ENCODE data around the gene CNBD2. TPM values are rescaled to one million over a fixed set of nuclear protein-coding genes. Genes with fewer than 3 reads are reported as not detected.

CNBD2 gene
- total RNA-seq, 1 experiment from 2014 or later, result 3.8 TPM

DNA sequence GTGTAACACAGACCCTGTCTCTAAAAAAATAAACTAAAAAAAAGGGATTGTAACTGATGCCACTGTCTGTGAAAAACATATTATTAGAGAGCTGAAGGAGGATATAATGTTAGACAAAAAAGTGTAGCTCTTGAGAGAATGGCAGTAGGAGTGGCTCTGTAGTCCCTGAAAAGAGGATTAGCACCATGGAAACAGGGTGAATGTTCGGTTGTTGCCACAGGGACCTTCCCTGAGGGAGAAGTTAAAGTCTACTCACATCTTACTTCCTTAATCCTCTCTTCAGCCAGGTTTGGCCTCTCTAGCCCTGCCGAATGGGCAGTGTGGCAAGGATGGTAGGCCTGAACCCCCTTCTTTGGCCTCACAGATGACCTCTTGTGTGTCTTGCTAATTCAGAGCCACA lies 26.1 kb upstream of the CNBD2 start:
- Mint-ChIP-seq H3K36me3 (peaks cover 39% of the 10 kb centered on the region), H3K9me3 (no peaks in the 10 kb centered on the region), H3K27me3 (ENCODE audit: low read depth) (no peaks in the 10 kb centered on the region), H3K4me1 (peaks cover 13% of the 10 kb centered on the region), H3K4me3 (no peak overlapping the region), H3K27ac (no peak overlapping the region)
- ATAC-seq (no peak), DNase-seq (ENCODE audit: low spot score) (no peak)
- ChIA-PET CTCF (interaction anchor here (1.4 to 3.9 kb wide), 2 partner anchors 12 to 49 kb away, joined by 5 to 23 read pairs; partner anchors contain the start of gene SCAND1), POLR2A (no interaction called here)
- TF ChIP-seq, protein P1, sequence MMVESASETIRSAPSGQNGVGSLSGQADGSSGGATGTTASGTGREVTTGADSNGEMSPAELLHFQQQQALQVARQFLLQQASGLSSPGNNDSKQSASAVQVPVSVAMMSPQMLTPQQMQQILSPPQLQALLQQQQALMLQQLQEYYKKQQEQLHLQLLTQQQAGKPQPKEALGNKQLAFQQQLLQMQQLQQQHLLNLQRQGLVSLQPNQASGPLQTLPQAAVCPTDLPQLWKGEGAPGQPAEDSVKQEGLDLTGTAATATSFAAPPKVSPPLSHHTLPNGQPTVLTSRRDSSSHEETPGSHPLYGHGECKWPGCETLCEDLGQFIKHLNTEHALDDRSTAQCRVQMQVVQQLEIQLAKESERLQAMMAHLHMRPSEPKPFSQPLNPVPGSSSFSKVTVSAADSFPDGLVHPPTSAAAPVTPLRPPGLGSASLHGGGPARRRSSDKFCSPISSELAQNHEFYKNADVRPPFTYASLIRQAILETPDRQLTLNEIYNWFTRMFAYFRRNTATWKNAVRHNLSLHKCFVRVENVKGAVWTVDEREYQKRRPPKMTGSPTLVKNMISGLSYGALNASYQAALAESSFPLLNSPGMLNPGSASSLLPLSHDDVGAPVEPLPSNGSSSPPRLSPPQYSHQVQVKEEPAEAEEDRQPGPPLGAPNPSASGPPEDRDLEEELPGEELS (CRISPR knock-in tag; IDR thresholded peaks at IDR 0.05), result no peak
- TF ChIP-seq SMAD3 (CRISPR knock-in tag; IDR thresholded peaks at IDR 0.05; ENCODE audit: borderline replicate concordance), result no peak

DNA sequence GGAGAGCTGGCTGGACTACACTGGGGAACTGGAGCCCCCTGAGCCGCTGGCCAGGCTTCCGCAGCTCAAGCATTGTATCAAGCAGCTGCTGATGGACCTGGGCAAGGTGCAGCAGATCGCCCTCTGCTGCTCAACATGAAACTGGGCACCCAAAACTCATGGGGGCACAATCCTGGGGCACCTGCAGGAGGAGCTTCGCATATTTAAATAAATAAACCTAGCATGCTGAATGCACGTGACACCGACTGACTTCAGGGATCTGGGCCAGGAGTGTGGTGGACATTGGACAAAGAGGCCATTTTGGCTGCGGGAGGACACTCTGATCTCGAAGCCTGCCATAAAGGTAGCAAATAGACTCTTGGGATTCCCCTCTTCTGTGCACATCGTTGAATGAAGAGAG lies 20.9 kb upstream of the CNBD2 start:
- Mint-ChIP-seq H3K36me3 (peaks cover 24% of the 10 kb centered on the region), H3K27me3 (ENCODE audit: low read depth) (no peaks in the 10 kb centered on the region), H3K4me3 (no peak overlapping the region), H3K27ac (peak overlapping the region; percentile 89), H3K9me3 (no peaks in the 10 kb centered on the region), H3K4me1 (peaks cover 5% of the 10 kb centered on the region)
- DNase-seq (ENCODE audit: low spot score) (peak; percentile 67), ATAC-seq (peak; percentile 96)
- POLR2A ChIA-PET, result interaction anchor here (1.0 kb wide), 1 partner anchor 205 kb away, joined by 3 read pairs; the partner anchor contains the start of gene RBM39
- CTCF ChIA-PET, result interaction anchor here (0.5 to 2.6 kb wide), 42 partner anchors 9 to 468 kb away, joined by 3 to 28 read pairs (median 5); partner anchors contain the start of genes CNBD2, ERGIC3, RBM39 and SPAG4
- TF ChIP-seq, protein P2, sequence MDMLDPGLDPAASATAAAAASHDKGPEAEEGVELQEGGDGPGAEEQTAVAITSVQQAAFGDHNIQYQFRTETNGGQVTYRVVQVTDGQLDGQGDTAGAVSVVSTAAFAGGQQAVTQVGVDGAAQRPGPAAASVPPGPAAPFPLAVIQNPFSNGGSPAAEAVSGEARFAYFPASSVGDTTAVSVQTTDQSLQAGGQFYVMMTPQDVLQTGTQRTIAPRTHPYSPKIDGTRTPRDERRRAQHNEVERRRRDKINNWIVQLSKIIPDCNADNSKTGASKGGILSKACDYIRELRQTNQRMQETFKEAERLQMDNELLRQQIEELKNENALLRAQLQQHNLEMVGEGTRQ (CRISPR knock-in tag; IDR thresholded peaks at IDR 0.05), result 0 out of 2 replicates have a peak, but pooled peaks have one; percentile 23
- TF ChIP-seq, protein P3, sequence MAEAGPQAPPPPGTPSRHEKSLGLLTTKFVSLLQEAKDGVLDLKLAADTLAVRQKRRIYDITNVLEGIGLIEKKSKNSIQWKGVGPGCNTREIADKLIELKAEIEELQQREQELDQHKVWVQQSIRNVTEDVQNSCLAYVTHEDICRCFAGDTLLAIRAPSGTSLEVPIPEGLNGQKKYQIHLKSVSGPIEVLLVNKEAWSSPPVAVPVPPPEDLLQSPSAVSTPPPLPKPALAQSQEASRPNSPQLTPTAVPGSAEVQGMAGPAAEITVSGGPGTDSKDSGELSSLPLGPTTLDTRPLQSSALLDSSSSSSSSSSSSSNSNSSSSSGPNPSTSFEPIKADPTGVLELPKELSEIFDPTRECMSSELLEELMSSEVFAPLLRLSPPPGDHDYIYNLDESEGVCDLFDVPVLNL (CRISPR knock-in tag; IDR thresholded peaks at IDR 0.05; ENCODE audit: borderline replicate concordance, low read depth), result no peak
- no peak for TF ChIP-seq FOXJ3 (CRISPR knock-in tag; IDR thresholded peaks at IDR 0.05; ENCODE audit: borderline replicate concordance)
- TF ChIP-seq ETV6 (CRISPR knock-in tag; IDR thresholded peaks at IDR 0.05), result no peak
- no peak for TF ChIP-seq GABPB1 (CRISPR knock-in tag; IDR thresholded peaks at IDR 0.05)
- TF ChIP-seq, protein P4, sequence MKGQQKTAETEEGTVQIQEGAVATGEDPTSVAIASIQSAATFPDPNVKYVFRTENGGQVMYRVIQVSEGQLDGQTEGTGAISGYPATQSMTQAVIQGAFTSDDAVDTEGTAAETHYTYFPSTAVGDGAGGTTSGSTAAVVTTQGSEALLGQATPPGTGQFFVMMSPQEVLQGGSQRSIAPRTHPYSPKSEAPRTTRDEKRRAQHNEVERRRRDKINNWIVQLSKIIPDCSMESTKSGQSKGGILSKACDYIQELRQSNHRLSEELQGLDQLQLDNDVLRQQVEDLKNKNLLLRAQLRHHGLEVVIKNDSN (CRISPR knock-in tag; IDR thresholded peaks at IDR 0.05), result peak; percentile 18; the same call in 1 of the 2 replicates
- TF ChIP-seq, protein P5, sequence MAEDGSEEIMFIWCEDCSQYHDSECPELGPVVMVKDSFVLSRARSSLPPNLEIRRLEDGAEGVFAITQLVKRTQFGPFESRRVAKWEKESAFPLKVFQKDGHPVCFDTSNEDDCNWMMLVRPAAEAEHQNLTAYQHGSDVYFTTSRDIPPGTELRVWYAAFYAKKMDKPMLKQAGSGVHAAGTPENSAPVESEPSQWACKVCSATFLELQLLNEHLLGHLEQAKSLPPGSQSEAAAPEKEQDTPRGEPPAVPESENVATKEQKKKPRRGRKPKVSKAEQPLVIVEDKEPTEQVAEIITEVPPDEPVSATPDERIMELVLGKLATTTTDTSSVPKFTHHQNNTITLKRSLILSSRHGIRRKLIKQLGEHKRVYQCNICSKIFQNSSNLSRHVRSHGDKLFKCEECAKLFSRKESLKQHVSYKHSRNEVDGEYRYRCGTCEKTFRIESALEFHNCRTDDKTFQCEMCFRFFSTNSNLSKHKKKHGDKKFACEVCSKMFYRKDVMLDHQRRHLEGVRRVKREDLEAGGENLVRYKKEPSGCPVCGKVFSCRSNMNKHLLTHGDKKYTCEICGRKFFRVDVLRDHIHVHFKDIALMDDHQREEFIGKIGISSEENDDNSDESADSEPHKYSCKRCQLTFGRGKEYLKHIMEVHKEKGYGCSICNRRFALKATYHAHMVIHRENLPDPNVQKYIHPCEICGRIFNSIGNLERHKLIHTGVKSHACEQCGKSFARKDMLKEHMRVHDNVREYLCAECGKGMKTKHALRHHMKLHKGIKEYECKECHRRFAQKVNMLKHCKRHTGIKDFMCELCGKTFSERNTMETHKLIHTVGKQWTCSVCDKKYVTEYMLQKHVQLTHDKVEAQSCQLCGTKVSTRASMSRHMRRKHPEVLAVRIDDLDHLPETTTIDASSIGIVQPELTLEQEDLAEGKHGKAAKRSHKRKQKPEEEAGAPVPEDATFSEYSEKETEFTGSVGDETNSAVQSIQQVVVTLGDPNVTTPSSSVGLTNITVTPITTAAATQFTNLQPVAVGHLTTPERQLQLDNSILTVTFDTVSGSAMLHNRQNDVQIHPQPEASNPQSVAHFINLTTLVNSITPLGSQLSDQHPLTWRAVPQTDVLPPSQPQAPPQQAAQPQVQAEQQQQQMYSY (CRISPR knock-in tag; IDR thresholded peaks at IDR 0.05), result no peak
- TF ChIP-seq, protein P6, sequence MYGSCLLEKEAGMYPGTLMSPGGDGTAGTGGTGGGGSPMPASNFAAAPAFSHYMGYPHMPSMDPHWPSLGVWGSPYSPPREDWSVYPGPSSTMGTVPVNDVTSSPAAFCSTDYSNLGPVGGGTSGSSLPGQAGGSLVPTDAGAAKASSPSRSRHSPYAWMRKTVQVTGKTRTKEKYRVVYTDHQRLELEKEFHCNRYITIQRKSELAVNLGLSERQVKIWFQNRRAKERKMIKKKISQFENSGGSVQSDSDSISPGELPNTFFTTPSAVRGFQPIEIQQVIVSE (CRISPR knock-in tag; IDR thresholded peaks at IDR 0.05; ENCODE audit: borderline replicate concordance), result no peak
- TF ChIP-seq, protein P7, sequence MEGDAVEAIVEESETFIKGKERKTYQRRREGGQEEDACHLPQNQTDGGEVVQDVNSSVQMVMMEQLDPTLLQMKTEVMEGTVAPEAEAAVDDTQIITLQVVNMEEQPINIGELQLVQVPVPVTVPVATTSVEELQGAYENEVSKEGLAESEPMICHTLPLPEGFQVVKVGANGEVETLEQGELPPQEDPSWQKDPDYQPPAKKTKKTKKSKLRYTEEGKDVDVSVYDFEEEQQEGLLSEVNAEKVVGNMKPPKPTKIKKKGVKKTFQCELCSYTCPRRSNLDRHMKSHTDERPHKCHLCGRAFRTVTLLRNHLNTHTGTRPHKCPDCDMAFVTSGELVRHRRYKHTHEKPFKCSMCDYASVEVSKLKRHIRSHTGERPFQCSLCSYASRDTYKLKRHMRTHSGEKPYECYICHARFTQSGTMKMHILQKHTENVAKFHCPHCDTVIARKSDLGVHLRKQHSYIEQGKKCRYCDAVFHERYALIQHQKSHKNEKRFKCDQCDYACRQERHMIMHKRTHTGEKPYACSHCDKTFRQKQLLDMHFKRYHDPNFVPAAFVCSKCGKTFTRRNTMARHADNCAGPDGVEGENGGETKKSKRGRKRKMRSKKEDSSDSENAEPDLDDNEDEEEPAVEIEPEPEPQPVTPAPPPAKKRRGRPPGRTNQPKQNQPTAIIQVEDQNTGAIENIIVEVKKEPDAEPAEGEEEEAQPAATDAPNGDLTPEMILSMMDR (IDR thresholded peaks at IDR 0.05), result 0 out of 2 replicates have a peak, but pooled peaks have one; percentile 32
- TF ChIP-seq TEAD1 (CRISPR knock-in tag; IDR thresholded peaks at IDR 0.05), result no peak
- TF ChIP-seq, protein P8, sequence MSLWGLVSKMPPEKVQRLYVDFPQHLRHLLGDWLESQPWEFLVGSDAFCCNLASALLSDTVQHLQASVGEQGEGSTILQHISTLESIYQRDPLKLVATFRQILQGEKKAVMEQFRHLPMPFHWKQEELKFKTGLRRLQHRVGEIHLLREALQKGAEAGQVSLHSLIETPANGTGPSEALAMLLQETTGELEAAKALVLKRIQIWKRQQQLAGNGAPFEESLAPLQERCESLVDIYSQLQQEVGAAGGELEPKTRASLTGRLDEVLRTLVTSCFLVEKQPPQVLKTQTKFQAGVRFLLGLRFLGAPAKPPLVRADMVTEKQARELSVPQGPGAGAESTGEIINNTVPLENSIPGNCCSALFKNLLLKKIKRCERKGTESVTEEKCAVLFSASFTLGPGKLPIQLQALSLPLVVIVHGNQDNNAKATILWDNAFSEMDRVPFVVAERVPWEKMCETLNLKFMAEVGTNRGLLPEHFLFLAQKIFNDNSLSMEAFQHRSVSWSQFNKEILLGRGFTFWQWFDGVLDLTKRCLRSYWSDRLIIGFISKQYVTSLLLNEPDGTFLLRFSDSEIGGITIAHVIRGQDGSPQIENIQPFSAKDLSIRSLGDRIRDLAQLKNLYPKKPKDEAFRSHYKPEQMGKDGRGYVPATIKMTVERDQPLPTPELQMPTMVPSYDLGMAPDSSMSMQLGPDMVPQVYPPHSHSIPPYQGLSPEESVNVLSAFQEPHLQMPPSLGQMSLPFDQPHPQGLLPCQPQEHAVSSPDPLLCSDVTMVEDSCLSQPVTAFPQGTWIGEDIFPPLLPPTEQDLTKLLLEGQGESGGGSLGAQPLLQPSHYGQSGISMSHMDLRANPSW (CRISPR knock-in tag; conservative IDR thresholded peaks at IDR 0.05; ENCODE audit: low read depth), result no peak
- TF ChIP-seq, protein P9, sequence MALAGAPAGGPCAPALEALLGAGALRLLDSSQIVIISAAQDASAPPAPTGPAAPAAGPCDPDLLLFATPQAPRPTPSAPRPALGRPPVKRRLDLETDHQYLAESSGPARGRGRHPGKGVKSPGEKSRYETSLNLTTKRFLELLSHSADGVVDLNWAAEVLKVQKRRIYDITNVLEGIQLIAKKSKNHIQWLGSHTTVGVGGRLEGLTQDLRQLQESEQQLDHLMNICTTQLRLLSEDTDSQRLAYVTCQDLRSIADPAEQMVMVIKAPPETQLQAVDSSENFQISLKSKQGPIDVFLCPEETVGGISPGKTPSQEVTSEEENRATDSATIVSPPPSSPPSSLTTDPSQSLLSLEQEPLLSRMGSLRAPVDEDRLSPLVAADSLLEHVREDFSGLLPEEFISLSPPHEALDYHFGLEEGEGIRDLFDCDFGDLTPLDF (CRISPR knock-in tag; IDR thresholded peaks at IDR 0.05), result no peak

All from WTC11 (cell line).